ENCODE results near the gene SUPT5H.
A peak's percentile ranks its signal among the peaks of the same experiment; 100 is the strongest.

The SUPT5H gene

GRCh38 chr19:39445196-39446111 lies at the start of gene SUPT5H:
SUPT5H (plus strand) TSS chr19:39445582; CDS start chr19:39445891, 309 bp downstream.
- DNase-seq = peak; percentile 98 to 99

GRCh38 chr19:39397360-39398296 lies 47.8 kb upstream of the SUPT5H start:
- peak; percentile 35 to 60 for DNase-seq

GRCh38 chr19:39398297-39398864 lies 47.0 kb upstream of the SUPT5H start:
- DNase-seq = no peak

- DNase-seq = no peak
Measured at GRCh38 chr19:39399668-39400050, 45.7 kb upstream of the SUPT5H start.

GRCh38 chr19:39400061-39400460 lies 45.3 kb upstream of the SUPT5H start:
- no peak for DNase-seq

GRCh38 chr19:39401070-39401548 lies 44.3 kb upstream of the SUPT5H start:
- DNase-seq = no peak

- no peak for DNase-seq
Measured at GRCh38 chr19:39401549-39402345, 43.6 kb upstream of the SUPT5H start.

- DNase-seq = peak; percentile 37 to 54
Measured at GRCh38 chr19:39402346-39403300, 42.8 kb upstream of the SUPT5H start.

- peak; percentile 83 to 93 for DNase-seq
Measured at GRCh38 chr19:39403331-39404312, 41.8 kb upstream of the SUPT5H start.

- no peak for DNase-seq
Measured at GRCh38 chr19:39405261-39405957, 40.0 kb upstream of the SUPT5H start.

GRCh38 chr19:39405958-39406655 lies 39.3 kb upstream of the SUPT5H start:
- peak in 1 of 2 experiments; percentile 52 for DNase-seq

GRCh38 chr19:39406656-39407409 lies 38.5 kb upstream of the SUPT5H start, which contains the start of gene ZFP36:
ZFP36 (plus strand) TSS chr19:39406847; CDS start chr19:39406905, 58 bp downstream.
- peak in 1 of 2 experiments; percentile 59 for DNase-seq

GRCh38 chr19:39407410-39407659 lies 38.0 kb upstream of the SUPT5H start:
- no peak for DNase-seq

- no peak for DNase-seq
Measured at GRCh38 chr19:39407660-39408391, 37.6 kb upstream of the SUPT5H start.

GRCh38 chr19:39408392-39409207 lies 36.8 kb upstream of the SUPT5H start:
- DNase-seq = peak in 1 of 2 experiments; percentile 19

Data from NCI-H524 (cell line).